ENCODE data around the gene CLCC1.

- no peak for TF ChIP-seq CTCF (IDR thresholded peaks at IDR 0.05)
- no peak for TF ChIP-seq POLR2A (IDR thresholded peaks at IDR 0.05)
Measured at GRCh38 chr1:108961198-108961597, 2.1 kb downstream of the CLCC1 start.

Measured in adrenal gland (tissue), 5 donors.